Neural cell (in vitro differentiated cells): ENCODE data around the gene TMEM116.

ENCODE experiments used
- EP300 ChIP-seq: fragments of 450-650 bp; conservative IDR thresholded peaks from 2 replicates; pipeline ENCODE4 v1.6.1; 2014; ENCODE audit warnings: antibody characterized with exemption, mild to moderate bottlenecking, moderate library complexity; ENCODE audit not compliant: poor library complexity, severe bottlenecking
- EZH2 ChIP-seq: fragments of 200-600, 300-800 bp; shearing (Covaris generic), sonication (generic); IDR thresholded peaks from 2 replicates; pipeline ENCODE4 v1.6.1; 2014; ENCODE audit warnings: antibody characterized with exemption, low read length, borderline replicate concordance, mild to moderate bottlenecking; ENCODE audit not compliant: insufficient read depth, poor library complexity, severe bottlenecking
- MXI1 ChIP-seq: fragments of 450-650 bp; conservative IDR thresholded peaks from 2 replicates; pipeline ENCODE4 v1.6.1; 2014; ENCODE audit warnings: antibody characterized with exemption, mild to moderate bottlenecking; ENCODE audit not compliant: poor library complexity, severe bottlenecking
- POLR2AphosphoS5 ChIP-seq: IDR thresholded peaks from 2 replicates; pipeline ENCODE4 v1.6.1; 2012
- RAD21 ChIP-seq: fragments of 450-650 bp; conservative IDR thresholded peaks from 2 replicates; pipeline ENCODE4 v1.6.1; 2014; ENCODE audit warnings: antibody characterized with exemption, mild to moderate bottlenecking, moderate library complexity
- REST ChIP-seq: IDR thresholded peaks from 2 replicates; pipeline ENCODE4 v1.6.1; 2012; ENCODE audit warnings: borderline replicate concordance
- SMC3 ChIP-seq: fragments of 450-650 bp; conservative IDR thresholded peaks from 2 replicates; pipeline ENCODE4 v1.6.1; 2014; ENCODE audit warnings: antibody characterized with exemption, mild to moderate bottlenecking, moderate library complexity; ENCODE audit not compliant: poor library complexity
- TAF1 ChIP-seq: IDR thresholded peaks from 2 replicates; pipeline ENCODE4 v1.6.1; 2012; ENCODE audit warnings: low read depth
- TF ChIP-seq, protein P1 (sequence below): fragments of 450-650 bp; IDR thresholded peaks from 2 replicates; pipeline ENCODE4 v1.5.1; 2014; ENCODE audit warnings: antibody characterized with exemption, mild to moderate bottlenecking, moderate library complexity; ENCODE audit not compliant: poor library complexity, severe bottlenecking

- TF ChIP-seq, protein P1, sequence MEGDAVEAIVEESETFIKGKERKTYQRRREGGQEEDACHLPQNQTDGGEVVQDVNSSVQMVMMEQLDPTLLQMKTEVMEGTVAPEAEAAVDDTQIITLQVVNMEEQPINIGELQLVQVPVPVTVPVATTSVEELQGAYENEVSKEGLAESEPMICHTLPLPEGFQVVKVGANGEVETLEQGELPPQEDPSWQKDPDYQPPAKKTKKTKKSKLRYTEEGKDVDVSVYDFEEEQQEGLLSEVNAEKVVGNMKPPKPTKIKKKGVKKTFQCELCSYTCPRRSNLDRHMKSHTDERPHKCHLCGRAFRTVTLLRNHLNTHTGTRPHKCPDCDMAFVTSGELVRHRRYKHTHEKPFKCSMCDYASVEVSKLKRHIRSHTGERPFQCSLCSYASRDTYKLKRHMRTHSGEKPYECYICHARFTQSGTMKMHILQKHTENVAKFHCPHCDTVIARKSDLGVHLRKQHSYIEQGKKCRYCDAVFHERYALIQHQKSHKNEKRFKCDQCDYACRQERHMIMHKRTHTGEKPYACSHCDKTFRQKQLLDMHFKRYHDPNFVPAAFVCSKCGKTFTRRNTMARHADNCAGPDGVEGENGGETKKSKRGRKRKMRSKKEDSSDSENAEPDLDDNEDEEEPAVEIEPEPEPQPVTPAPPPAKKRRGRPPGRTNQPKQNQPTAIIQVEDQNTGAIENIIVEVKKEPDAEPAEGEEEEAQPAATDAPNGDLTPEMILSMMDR, result no peak
- no peak for TF ChIP-seq EZH2
- TF ChIP-seq SMC3, result no peak
- no peak for TF ChIP-seq MXI1
- no peak for TF ChIP-seq TAF1
- TF ChIP-seq REST, result no peak
- TF ChIP-seq EP300, result no peak
- TF ChIP-seq RAD21, result no peak
- TF ChIP-seq POLR2AphosphoS5, result no peak
These were observed 7.3 kb downstream of the TMEM116 start for GRCh38 chr12:112005419-112006395.
